ENCODE data around the gene ZFYVE16.
"Not testable (repeated sequence)": the region's sequence is repeated elsewhere in the genome, so short reads cannot be mapped to it uniquely, and the experiment has no call there.

ZFYVE16 gene

GRCh38 chr5:80424365-80424764 lies 16.5 kb downstream of the ZFYVE16 start:
- not testable (repeated sequence) for ATAC-seq

DNA sequence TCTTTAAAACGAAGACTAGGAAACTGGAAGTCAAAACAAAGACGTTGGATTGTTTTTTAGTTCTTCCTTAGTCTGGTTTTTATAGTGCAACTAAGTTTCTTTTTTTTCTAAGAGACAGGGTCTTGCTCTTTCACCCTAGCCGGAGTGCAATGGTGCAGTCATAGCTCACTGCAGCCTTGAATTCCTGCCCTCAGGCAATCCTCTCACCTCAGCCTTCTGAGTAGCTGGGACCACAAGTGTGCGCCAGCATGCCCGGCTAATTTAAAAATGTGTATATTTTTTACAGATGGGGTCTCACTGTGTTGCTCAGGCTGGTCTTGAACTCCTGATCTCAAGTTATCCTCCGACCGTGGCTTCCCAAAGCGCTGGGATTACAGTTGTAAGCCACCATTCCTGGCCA lies 27.6 kb downstream of the ZFYVE16 start:
- ATAC-seq, result no peak
- no peak for TF ChIP-seq TCF4 (CRISPR knock-in tag; IDR thresholded peaks at IDR 0.05; ENCODE audit: borderline replicate concordance)

DNA sequence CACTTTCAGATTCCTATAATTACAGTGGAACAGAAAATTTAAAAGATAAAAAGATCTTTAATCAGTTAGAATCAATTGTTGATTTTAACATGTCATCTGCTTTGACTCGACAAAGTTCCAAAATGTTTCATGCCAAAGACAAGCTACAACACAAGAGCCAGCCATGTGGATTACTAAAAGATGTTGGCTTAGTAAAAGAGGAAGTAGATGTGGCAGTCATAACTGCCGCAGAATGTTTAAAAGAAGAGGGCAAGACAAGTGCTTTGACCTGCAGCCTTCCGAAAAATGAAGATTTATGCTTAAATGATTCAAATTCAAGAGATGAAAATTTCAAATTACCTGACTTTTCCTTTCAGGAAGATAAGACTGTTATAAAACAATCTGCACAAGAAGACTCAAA lies 29.5 kb downstream of the ZFYVE16 start:
- ATAC-seq, result no peak
- TF ChIP-seq CREB5 (CRISPR knock-in tag; IDR thresholded peaks at IDR 0.05; ENCODE audit: low read depth) (no peak), CSDC2 (CRISPR knock-in tag; IDR thresholded peaks at IDR 0.05) (no peak), TCF4 (CRISPR knock-in tag; IDR thresholded peaks at IDR 0.05; ENCODE audit: borderline replicate concordance) (no peak), CSRNP3 (CRISPR knock-in tag; IDR thresholded peaks at IDR 0.05) (no peak), PPARA (CRISPR knock-in tag; IDR thresholded peaks at IDR 0.05; ENCODE audit: borderline replicate concordance) (no peak), ZFP3 (CRISPR knock-in tag; IDR thresholded peaks at IDR 0.05) (no peak), ZNF8 (CRISPR knock-in tag; IDR thresholded peaks at IDR 0.05) (no peak), TOX (CRISPR knock-in tag; IDR thresholded peaks at IDR 0.05; ENCODE audit: borderline replicate concordance) (no peak), ISL1 (CRISPR knock-in tag; IDR thresholded peaks at IDR 0.05) (no peak), POU6F1 (CRISPR knock-in tag; IDR thresholded peaks at IDR 0.05; ENCODE audit: borderline replicate concordance, low read depth) (no peak)

DNA sequence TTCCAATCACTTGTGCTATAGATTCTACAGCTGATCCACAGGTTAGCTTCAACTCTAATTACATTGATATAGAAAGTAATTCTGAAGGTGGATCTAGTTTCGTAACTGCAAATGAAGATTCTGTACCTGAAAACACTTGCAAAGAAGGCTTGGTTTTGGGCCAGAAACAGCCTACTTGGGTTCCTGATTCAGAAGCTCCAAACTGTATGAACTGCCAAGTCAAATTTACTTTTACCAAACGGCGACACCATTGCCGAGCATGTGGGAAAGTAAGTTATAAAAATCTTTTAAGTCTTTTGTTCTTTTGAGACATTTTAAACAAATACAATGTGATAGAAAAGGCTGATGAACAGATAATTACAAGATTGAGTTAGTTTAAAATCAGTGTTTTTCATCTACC lies 30.9 kb downstream of the ZFYVE16 start:
- TF ChIP-seq, protein P1, sequence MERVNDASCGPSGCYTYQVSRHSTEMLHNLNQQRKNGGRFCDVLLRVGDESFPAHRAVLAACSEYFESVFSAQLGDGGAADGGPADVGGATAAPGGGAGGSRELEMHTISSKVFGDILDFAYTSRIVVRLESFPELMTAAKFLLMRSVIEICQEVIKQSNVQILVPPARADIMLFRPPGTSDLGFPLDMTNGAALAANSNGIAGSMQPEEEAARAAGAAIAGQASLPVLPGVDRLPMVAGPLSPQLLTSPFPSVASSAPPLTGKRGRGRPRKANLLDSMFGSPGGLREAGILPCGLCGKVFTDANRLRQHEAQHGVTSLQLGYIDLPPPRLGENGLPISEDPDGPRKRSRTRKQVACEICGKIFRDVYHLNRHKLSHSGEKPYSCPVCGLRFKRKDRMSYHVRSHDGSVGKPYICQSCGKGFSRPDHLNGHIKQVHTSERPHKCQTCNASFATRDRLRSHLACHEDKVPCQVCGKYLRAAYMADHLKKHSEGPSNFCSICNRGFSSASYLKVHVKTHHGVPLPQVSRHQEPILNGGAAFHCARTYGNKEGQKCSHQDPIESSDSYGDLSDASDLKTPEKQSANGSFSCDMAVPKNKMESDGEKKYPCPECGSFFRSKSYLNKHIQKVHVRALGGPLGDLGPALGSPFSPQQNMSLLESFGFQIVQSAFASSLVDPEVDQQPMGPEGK (CRISPR knock-in tag; IDR thresholded peaks at IDR 0.05; ENCODE audit: borderline replicate concordance), result no peak
- no peak for TF ChIP-seq ZNF70 (CRISPR knock-in tag; IDR thresholded peaks at IDR 0.05)
- TF ChIP-seq ZC3H10 (CRISPR knock-in tag; IDR thresholded peaks at IDR 0.05), result no peak
- TF ChIP-seq POU6F1 (CRISPR knock-in tag; IDR thresholded peaks at IDR 0.05; ENCODE audit: borderline replicate concordance, low read depth), result no peak
- TF ChIP-seq CSDC2 (CRISPR knock-in tag; IDR thresholded peaks at IDR 0.05), result no peak
- no peak for TF ChIP-seq ISL1 (CRISPR knock-in tag; IDR thresholded peaks at IDR 0.05)
- TF ChIP-seq ZFP30 (CRISPR knock-in tag; IDR thresholded peaks at IDR 0.05), result no peak
- TF ChIP-seq ZFP3 (CRISPR knock-in tag; IDR thresholded peaks at IDR 0.05), result no peak
- no peak for TF ChIP-seq PPARA (CRISPR knock-in tag; IDR thresholded peaks at IDR 0.05; ENCODE audit: borderline replicate concordance)
- TF ChIP-seq CSRNP3 (CRISPR knock-in tag; IDR thresholded peaks at IDR 0.05), result no peak
- no peak for TF ChIP-seq ARNTL (CRISPR knock-in tag; IDR thresholded peaks at IDR 0.05; ENCODE audit: borderline replicate concordance, low read depth)
- no peak for ATAC-seq

DNA sequence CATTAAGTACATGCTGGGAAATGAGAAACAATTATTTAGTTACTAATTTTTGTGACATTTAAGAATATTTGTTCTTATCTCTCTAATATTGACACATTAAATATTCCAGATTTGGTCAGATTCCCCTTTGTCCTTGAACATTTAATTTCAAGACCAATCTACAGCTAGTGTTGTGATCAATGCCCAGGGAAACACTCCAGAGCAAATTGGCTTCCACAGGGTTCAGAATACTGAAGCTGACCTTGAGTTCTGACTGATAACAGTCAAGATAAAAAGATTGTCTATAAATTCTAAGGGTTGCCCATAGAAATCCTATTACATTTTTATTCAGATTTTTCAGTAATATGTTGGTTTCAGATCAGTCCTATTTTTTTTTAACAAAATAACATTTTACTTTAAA lies 31.3 kb downstream of the ZFYVE16 start:
- no peak for ATAC-seq
- TF ChIP-seq, protein P2, sequence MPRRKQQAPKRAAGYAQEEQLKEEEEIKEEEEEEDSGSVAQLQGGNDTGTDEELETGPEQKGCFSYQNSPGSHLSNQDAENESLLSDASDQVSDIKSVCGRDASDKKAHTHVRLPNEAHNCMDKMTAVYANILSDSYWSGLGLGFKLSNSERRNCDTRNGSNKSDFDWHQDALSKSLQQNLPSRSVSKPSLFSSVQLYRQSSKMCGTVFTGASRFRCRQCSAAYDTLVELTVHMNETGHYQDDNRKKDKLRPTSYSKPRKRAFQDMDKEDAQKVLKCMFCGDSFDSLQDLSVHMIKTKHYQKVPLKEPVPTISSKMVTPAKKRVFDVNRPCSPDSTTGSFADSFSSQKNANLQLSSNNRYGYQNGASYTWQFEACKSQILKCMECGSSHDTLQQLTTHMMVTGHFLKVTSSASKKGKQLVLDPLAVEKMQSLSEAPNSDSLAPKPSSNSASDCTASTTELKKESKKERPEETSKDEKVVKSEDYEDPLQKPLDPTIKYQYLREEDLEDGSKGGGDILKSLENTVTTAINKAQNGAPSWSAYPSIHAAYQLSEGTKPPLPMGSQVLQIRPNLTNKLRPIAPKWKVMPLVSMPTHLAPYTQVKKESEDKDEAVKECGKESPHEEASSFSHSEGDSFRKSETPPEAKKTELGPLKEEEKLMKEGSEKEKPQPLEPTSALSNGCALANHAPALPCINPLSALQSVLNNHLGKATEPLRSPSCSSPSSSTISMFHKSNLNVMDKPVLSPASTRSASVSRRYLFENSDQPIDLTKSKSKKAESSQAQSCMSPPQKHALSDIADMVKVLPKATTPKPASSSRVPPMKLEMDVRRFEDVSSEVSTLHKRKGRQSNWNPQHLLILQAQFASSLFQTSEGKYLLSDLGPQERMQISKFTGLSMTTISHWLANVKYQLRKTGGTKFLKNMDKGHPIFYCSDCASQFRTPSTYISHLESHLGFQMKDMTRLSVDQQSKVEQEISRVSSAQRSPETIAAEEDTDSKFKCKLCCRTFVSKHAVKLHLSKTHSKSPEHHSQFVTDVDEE (CRISPR knock-in tag; IDR thresholded peaks at IDR 0.05), result no peak
- TF ChIP-seq ZNF565 (CRISPR knock-in tag; conservative IDR thresholded peaks at IDR 0.05; ENCODE audit: low read depth) (no peak), ARNTL (CRISPR knock-in tag; IDR thresholded peaks at IDR 0.05; ENCODE audit: borderline replicate concordance, low read depth) (no peak), CREB5 (CRISPR knock-in tag; IDR thresholded peaks at IDR 0.05; ENCODE audit: low read depth) (no peak), ZNF8 (CRISPR knock-in tag; IDR thresholded peaks at IDR 0.05) (no peak), GLIS3 (CRISPR knock-in tag; IDR thresholded peaks at IDR 0.05) (no peak)
